Prostate gland (tissue), 2 donors: ENCODE results near the gene MVB12B.

Experiments
- POLR2A ChIP-seq: fragments of 450-650 bp; IDR thresholded peaks from one replicate; pipeline ENCODE4 v1.6.1; 2016; ENCODE audit warnings: antibody characterized with exemption, mild to moderate bottlenecking
- POLR2AphosphoS5 ChIP-seq: sonication (generic); formaldehyde crosslinking; IDR thresholded peaks from one replicate; pipeline ENCODE4 v1.6.1; 2017; ENCODE audit warnings: antibody characterized with exemption
- TF ChIP-seq, protein P1 (sequence below), 4 experiments: fragments of 200-600 bp in 2 of 4; fragments of 450-650 bp in 2 of 4; sonication (generic) in 2 of 4; IDR thresholded peaks; 1 replicate in 3 of 4; 2 replicates in 1 of 4; pipeline ENCODE4 v1.5.1; 2016 to 2019; ENCODE audit warnings: antibody characterized with exemption in 4 of 4, mild to moderate bottlenecking in 2 of 4, moderate library complexity in 2 of 4

DNA sequence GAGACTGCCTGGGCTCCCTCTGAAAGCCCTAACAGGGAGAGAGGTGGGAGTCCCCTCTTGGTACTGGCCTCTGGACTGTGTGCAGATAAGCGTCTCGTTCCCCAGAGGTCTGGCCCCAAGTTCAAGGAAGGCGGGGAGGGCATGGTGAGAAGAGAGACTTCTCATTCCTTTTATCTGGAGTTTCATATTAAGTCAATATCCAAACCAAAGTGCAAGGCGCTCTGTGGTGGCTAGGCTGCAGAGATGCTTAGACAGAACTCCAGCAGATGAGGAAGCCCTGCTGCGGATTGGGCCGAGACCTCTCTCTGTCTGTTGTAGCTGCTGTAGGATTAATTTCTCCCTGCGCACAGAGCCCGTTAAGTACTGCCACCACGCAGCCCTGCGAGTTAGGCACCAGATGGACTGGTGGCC, 16.0 kb downstream of the MVB12B start:
- TF ChIP-seq POLR2A: no peak
- TF ChIP-seq, protein P1, sequence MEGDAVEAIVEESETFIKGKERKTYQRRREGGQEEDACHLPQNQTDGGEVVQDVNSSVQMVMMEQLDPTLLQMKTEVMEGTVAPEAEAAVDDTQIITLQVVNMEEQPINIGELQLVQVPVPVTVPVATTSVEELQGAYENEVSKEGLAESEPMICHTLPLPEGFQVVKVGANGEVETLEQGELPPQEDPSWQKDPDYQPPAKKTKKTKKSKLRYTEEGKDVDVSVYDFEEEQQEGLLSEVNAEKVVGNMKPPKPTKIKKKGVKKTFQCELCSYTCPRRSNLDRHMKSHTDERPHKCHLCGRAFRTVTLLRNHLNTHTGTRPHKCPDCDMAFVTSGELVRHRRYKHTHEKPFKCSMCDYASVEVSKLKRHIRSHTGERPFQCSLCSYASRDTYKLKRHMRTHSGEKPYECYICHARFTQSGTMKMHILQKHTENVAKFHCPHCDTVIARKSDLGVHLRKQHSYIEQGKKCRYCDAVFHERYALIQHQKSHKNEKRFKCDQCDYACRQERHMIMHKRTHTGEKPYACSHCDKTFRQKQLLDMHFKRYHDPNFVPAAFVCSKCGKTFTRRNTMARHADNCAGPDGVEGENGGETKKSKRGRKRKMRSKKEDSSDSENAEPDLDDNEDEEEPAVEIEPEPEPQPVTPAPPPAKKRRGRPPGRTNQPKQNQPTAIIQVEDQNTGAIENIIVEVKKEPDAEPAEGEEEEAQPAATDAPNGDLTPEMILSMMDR (IDR thresholded peaks at IDR 0.05): no peak
- TF ChIP-seq POLR2AphosphoS5: no peak
